Memory B cell (primary cell): Measurements from ENCODE around the gene ADGRA1.
"Not testable (repeated sequence)": the region's sequence is repeated elsewhere in the genome, so short reads cannot be mapped to it uniquely, and the experiment has no call there.

Experiments used
- ATAC-seq: fragments of 150-1000 bp; cut with Tn5 transposase; 2 replicates; pipeline ENCODE4 v1.10.0; 2021; ENCODE audit warnings: low read depth, mild to moderate bottlenecking, moderate library complexity
- DNase-seq, 2 donors: peaks; one replicate each; pipeline ENCODE4 v3.0.0; 2022; ENCODE audit warnings: low spot score in 2 of 2
- H3K27ac Mint-ChIP-seq: one replicate; pipeline ENCODE4 v1.8.0; 2022; ENCODE audit warnings: mild to moderate bottlenecking, moderate library complexity, mixed read lengths
- H3K27me3 Mint-ChIP-seq: one replicate; pipeline ENCODE4 v1.8.0; 2022; ENCODE audit warnings: mixed read lengths
- H3K36me3 Mint-ChIP-seq: one replicate; pipeline ENCODE4 v1.8.0; 2022; ENCODE audit warnings: mild to moderate bottlenecking, mixed read lengths
- H3K4me1 Mint-ChIP-seq: one replicate; pipeline ENCODE4 v1.8.0; 2022; ENCODE audit warnings: mixed read lengths
- H3K4me3 Mint-ChIP-seq: one replicate; pipeline ENCODE4 v1.8.0; 2022; ENCODE audit warnings: mild to moderate bottlenecking, moderate library complexity, mixed read lengths
- H3K9me3 Mint-ChIP-seq: one replicate; pipeline ENCODE4 v1.8.0; 2022; ENCODE audit warnings: mixed read lengths

Gene ADGRA1

GRCh38 chr10:133110609-133111275 lies 23.0 kb downstream of the ADGRA1 start:
- Mint-ChIP-seq H3K27ac (no peak overlapping the region), H3K36me3 (peaks cover 5% of the 10 kb centered on the region), H3K27me3 (peaks cover 8% of the 10 kb centered on the region), H3K4me3 (no peak overlapping the region), H3K4me1 (no peaks in the 10 kb centered on the region), H3K9me3 (peaks cover 21% of the 10 kb centered on the region)
- DNase-seq: no peak
- ATAC-seq: no peak

- peaks cover 21% of the 10 kb centered on the region for H3K9me3 Mint-ChIP-seq
- not testable (repeated sequence) for H3K27me3 Mint-ChIP-seq, DNase-seq, ATAC-seq, H3K4me3 Mint-ChIP-seq, H3K4me1 Mint-ChIP-seq, H3K27ac Mint-ChIP-seq, H3K36me3 Mint-ChIP-seq
These were observed 23.9 kb downstream of the ADGRA1 start for GRCh38 chr10:133111640-133112039.

- H3K27ac Mint-ChIP-seq: no peak overlapping the region
- DNase-seq: no peak
- H3K4me1 Mint-ChIP-seq: no peaks in the 10 kb centered on the region
- ATAC-seq: no peak
- H3K9me3 Mint-ChIP-seq: peaks cover 13% of the 10 kb centered on the region
- peaks cover 9% of the 10 kb centered on the region for H3K27me3 Mint-ChIP-seq
- H3K36me3 Mint-ChIP-seq: peaks cover 5% of the 10 kb centered on the region
- no peak overlapping the region for H3K4me3 Mint-ChIP-seq
These were observed 25.6 kb downstream of the ADGRA1 start for GRCh38 chr10:133113146-133113830.

- no peak overlapping the region for H3K27ac Mint-ChIP-seq
- no peak for DNase-seq
- peaks cover 14% of the 10 kb centered on the region for H3K9me3 Mint-ChIP-seq
- H3K4me3 Mint-ChIP-seq: no peak overlapping the region
- peaks cover 9% of the 10 kb centered on the region for H3K27me3 Mint-ChIP-seq
- H3K4me1 Mint-ChIP-seq: no peaks in the 10 kb centered on the region
- H3K36me3 Mint-ChIP-seq: peaks cover 5% of the 10 kb centered on the region
- no peak for ATAC-seq
These were observed 26.1 kb downstream of the ADGRA1 start for GRCh38 chr10:133113847-133114246.

GRCh38 chr10:133114251-133114650 lies 26.5 kb downstream of the ADGRA1 start:
- no peak for DNase-seq
- H3K27me3 Mint-ChIP-seq: peaks cover 9% of the 10 kb centered on the region
- H3K27ac Mint-ChIP-seq: no peak overlapping the region
- ATAC-seq: no peak
- H3K4me1 Mint-ChIP-seq: no peaks in the 10 kb centered on the region
- no peak overlapping the region for H3K4me3 Mint-ChIP-seq
- peaks cover 12% of the 10 kb centered on the region for H3K9me3 Mint-ChIP-seq
- H3K36me3 Mint-ChIP-seq: peaks cover 3% of the 10 kb centered on the region

- H3K4me1 Mint-ChIP-seq: no peaks in the 10 kb centered on the region
- no peak for DNase-seq
- no peak overlapping the region for H3K27ac Mint-ChIP-seq
These were observed 27.2 kb downstream of the ADGRA1 start for GRCh38 chr10:133114726-133115452.

GRCh38 chr10:133115453-133115842 lies 27.7 kb downstream of the ADGRA1 start:
- H3K4me3 Mint-ChIP-seq: no peak overlapping the region
- H3K27ac Mint-ChIP-seq: no peak overlapping the region
- peaks cover 9% of the 10 kb centered on the region for H3K9me3 Mint-ChIP-seq
- no peaks in the 10 kb centered on the region for H3K36me3 Mint-ChIP-seq
- H3K27me3 Mint-ChIP-seq: peaks cover 7% of the 10 kb centered on the region
- no peaks in the 10 kb centered on the region for H3K4me1 Mint-ChIP-seq
- ATAC-seq (no peak), DNase-seq (no peak)

More at GRCh38 chr10:133114726-133115452, 27.2 kb downstream of the ADGRA1 start:
- no peaks in the 10 kb centered on the region for H3K36me3 Mint-ChIP-seq
- ATAC-seq: no peak
- H3K9me3 Mint-ChIP-seq: peaks cover 9% of the 10 kb centered on the region
- H3K27me3 Mint-ChIP-seq: peaks cover 7% of the 10 kb centered on the region
- H3K4me3 Mint-ChIP-seq: no peak overlapping the region

- H3K27ac Mint-ChIP-seq: no peak overlapping the region
- peaks cover 7% of the 10 kb centered on the region for H3K27me3 Mint-ChIP-seq
- no peaks in the 10 kb centered on the region for H3K4me1 Mint-ChIP-seq
- ATAC-seq: no peak
- H3K36me3 Mint-ChIP-seq: no peaks in the 10 kb centered on the region
- H3K4me3 Mint-ChIP-seq: no peak overlapping the region
- DNase-seq: no peak
- H3K9me3 Mint-ChIP-seq: peaks cover 9% of the 10 kb centered on the region
These were observed 28.3 kb downstream of the ADGRA1 start for GRCh38 chr10:133115976-133116375.

- Mint-ChIP-seq H3K9me3 (peaks cover 9% of the 10 kb centered on the region), H3K36me3 (no peaks in the 10 kb centered on the region), H3K4me1 (no peaks in the 10 kb centered on the region), H3K4me3 (no peak overlapping the region), H3K27me3 (peaks cover 7% of the 10 kb centered on the region), H3K27ac (no peak overlapping the region)
- ATAC-seq: no peak
- DNase-seq: no peak
These were observed 28.7 kb downstream of the ADGRA1 start for GRCh38 chr10:133116455-133116854.

- Mint-ChIP-seq H3K27ac (no peak overlapping the region), H3K4me3 (no peak overlapping the region), H3K36me3 (no peaks in the 10 kb centered on the region), H3K27me3 (peaks cover 1% of the 10 kb centered on the region), H3K9me3 (peaks cover 9% of the 10 kb centered on the region), H3K4me1 (no peaks in the 10 kb centered on the region)
- no peak for ATAC-seq
- DNase-seq: no peak
These were observed 29.4 kb downstream of the ADGRA1 start for GRCh38 chr10:133117036-133117687.

- H3K4me3 Mint-ChIP-seq: no peak overlapping the region
- ATAC-seq (no peak), DNase-seq (no peak)
- H3K27ac Mint-ChIP-seq: no peak overlapping the region
- H3K27me3 Mint-ChIP-seq: peaks cover 1% of the 10 kb centered on the region
- no peaks in the 10 kb centered on the region for H3K36me3 Mint-ChIP-seq
- H3K4me1 Mint-ChIP-seq: no peaks in the 10 kb centered on the region
- H3K9me3 Mint-ChIP-seq: peaks cover 7% of the 10 kb centered on the region
These were observed 30.0 kb downstream of the ADGRA1 start for GRCh38 chr10:133117688-133118071.

GRCh38 chr10:133121479-133121878 lies 33.8 kb downstream of the ADGRA1 start:
- DNase-seq: no peak
- Mint-ChIP-seq H3K27me3 (peaks cover 3% of the 10 kb centered on the region), H3K4me3 (no peak overlapping the region), H3K4me1 (peaks cover 5% of the 10 kb centered on the region), H3K9me3 (peaks cover 6% of the 10 kb centered on the region), H3K36me3 (no peaks in the 10 kb centered on the region), H3K27ac (no peak overlapping the region)
- ATAC-seq: no peak

GRCh38 chr10:133122171-133122935 lies 34.6 kb downstream of the ADGRA1 start:
- peaks cover 6% of the 10 kb centered on the region for H3K9me3 Mint-ChIP-seq
- ATAC-seq (no peak), DNase-seq (no peak)
- no peak overlapping the region for H3K4me3 Mint-ChIP-seq
- H3K4me1 Mint-ChIP-seq: peaks cover 5% of the 10 kb centered on the region
- peaks cover 2% of the 10 kb centered on the region for H3K27me3 Mint-ChIP-seq
- no peak overlapping the region for H3K27ac Mint-ChIP-seq
- no peaks in the 10 kb centered on the region for H3K36me3 Mint-ChIP-seq
